CD4-positive, CD25-positive, alpha-beta regulatory T cell (primary cell): ENCODE results near the gene CHCHD10. TPM values are rescaled to one million over a fixed set of nuclear protein-coding genes. Genes with fewer than 3 reads are reported as not detected.
A peak's percentile ranks its signal among the peaks of the same experiment; 100 is the strongest.

Experiments used
- ATAC-seq, 2 donors: fragments of 150-1000 bp; cut with Tn5 transposase; one replicate each; pipeline ENCODE4 v1.10.0; 2021; ENCODE audit warnings: low read depth in 2 of 2, moderate number of reproducible peaks in 2 of 2, moderate library complexity in 1 of 2
- DNase-seq, 3 donors: peaks; one replicate each; pipeline versions ENCODE4 v3.0.0 to v3.0.0-alpha.2; 2012 to 2022; ENCODE audit warnings: mixed read lengths in 1 of 3
- H3K27ac ChIP-seq: one replicate; pipeline ENCODE4 v1.7.0; 2013; ENCODE audit warnings: mild to moderate bottlenecking, low read length; ENCODE audit not compliant: insufficient read depth, poor library complexity, severe bottlenecking
- H3K27me3 ChIP-seq: one replicate; pipeline ENCODE4 v1.7.0; 2013; ENCODE audit warnings: low read length; ENCODE audit not compliant: control insufficient read depth, insufficient read depth
- H3K36me3 ChIP-seq: one replicate; pipeline ENCODE4 v1.7.0; 2013; ENCODE audit warnings: mild to moderate bottlenecking, low read length, moderate library complexity; ENCODE audit not compliant: control insufficient read depth, insufficient read depth
- H3K4me1 ChIP-seq: 2 replicates; pipeline ENCODE4 v1.7.0; 2013; ENCODE audit warnings: mild to moderate bottlenecking, low read length; ENCODE audit not compliant: insufficient read depth, control insufficient read depth, poor library complexity, severe bottlenecking
- H3K4me3 ChIP-seq: one replicate; pipeline ENCODE4 v1.7.0; 2013; ENCODE audit warnings: low read depth, mild to moderate bottlenecking, low read length, moderate library complexity
- H3K9me3 ChIP-seq, 2 experiments: 1 replicate in 1 of 2; 2 replicates in 1 of 2; pipeline ENCODE4 v1.7.0; 2013; ENCODE audit warnings: low read length in 2 of 2, mild to moderate bottlenecking in 1 of 2, moderate library complexity in 1 of 2; ENCODE audit not compliant: control insufficient read depth in 2 of 2
- H3K27ac Mint-ChIP-seq, 3 donors: one replicate each; pipeline ENCODE4 v1.8.0; 2020 to 2022; ENCODE audit warnings: mild to moderate bottlenecking in 3 of 3, mixed read lengths in 3 of 3, moderate library complexity in 2 of 3
- H3K27me3 Mint-ChIP-seq: one replicate; pipeline ENCODE4 v1.8.0; 2022; ENCODE audit warnings: mild to moderate bottlenecking, mixed read lengths
- H3K36me3 Mint-ChIP-seq: one replicate; pipeline ENCODE4 v1.8.0; 2020; ENCODE audit warnings: mixed read lengths
- H3K4me1 Mint-ChIP-seq, 4 donors: one replicate each; pipeline ENCODE4 v1.8.0; 2020 to 2022; ENCODE audit warnings: mixed read lengths in 4 of 4, mild to moderate bottlenecking in 1 of 4
- H3K4me3 Mint-ChIP-seq, 4 donors: one replicate each; pipeline ENCODE4 v1.8.0; 2020 to 2022; ENCODE audit warnings: mild to moderate bottlenecking in 4 of 4, mixed read lengths in 4 of 4, moderate library complexity in 3 of 4
- H3K9me3 Mint-ChIP-seq, 7 donors: one replicate each; pipeline ENCODE4 v1.8.0; 2020 to 2022; ENCODE audit warnings: mixed read lengths in 7 of 7, mild to moderate bottlenecking in 3 of 7, moderate library complexity in 2 of 7
- polyA plus RNA-seq, 4 donors: library from polyadenylated mRNA; unstranded; fragments of 300-500 nt; fragmentation: Illumina TruSeq; gene quantifications; one replicate each; pipeline ENCODE4 v1.2.3, GENCODE V29; 2021
- total RNA-seq: library from RNA; stranded (reverse); gene quantifications from one replicate; pipeline ENCODE4 v1.2.3, GENCODE V29; 2022

CHCHD10 gene
- total and polyA plus RNA-seq, 5 donors from 2014 or later = 16.3 to 31.7 (median 23.1) TPM

DNA sequence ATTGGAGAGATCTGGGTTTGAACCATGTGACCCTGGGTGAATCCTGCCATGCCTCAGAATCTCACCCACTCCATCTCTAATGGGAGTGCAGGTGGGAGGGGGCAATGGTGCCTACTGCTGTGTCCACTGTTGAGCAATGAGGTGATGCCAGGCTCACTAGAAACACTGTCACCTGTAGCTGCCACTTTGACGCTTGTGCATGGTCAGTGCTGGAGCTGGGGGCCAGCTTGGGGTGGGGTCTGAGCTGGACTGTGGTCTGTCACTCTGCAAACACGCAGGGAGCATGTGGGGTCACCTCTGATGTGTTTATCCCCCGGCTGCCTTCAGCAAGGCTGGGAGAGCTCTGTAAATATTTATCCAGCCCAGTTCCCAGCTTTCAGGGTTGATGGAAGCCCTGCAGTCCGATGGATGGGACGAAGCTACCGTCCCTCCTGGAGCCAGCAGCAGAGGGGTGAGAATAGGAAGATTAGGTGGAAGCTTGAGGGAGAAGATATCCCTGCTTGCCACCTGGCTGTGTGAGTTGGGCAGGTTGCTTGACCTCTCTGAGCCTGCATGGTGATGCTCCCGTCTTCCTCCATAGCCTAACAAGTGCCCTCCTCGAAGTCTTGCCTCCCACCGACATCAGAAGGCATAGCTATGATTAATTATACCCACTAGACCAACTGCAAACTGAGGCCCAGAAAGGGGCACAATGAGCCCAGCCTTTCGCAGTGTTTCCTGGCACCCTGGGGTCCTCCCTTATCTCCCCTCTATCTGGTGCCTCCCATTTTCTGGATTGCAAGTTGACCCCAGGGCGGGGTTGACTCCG lies 6.5 kb upstream of the CHCHD10 start:
- Mint-ChIP-seq H3K27me3 (peaks cover 11% of the 10 kb centered on the region), H3K27ac (no peak overlapping the region), H3K9me3 (peaks cover 0 to 2% (median 0%) of the 10 kb centered on the region in 7 donors), H3K4me1 (peaks cover 3 to 20% (median 11%) of the 10 kb centered on the region in 4 donors), H3K4me3 (peak overlapping the region in 3 of 4 donors; percentile 4 to 73 (median 48)), H3K36me3 (no peaks in the 10 kb centered on the region)
- Histone ChIP-seq H3K27ac (no peak overlapping the region), H3K4me3 (no peak overlapping the region), H3K4me1 (peaks cover 16% of the 10 kb centered on the region), H3K9me3 (no peaks in the 10 kb centered on the region), H3K36me3 (no peaks in the 10 kb centered on the region), H3K27me3 (no peaks in the 10 kb centered on the region)
- ATAC-seq (no peak), DNase-seq (no peak)

DNA sequence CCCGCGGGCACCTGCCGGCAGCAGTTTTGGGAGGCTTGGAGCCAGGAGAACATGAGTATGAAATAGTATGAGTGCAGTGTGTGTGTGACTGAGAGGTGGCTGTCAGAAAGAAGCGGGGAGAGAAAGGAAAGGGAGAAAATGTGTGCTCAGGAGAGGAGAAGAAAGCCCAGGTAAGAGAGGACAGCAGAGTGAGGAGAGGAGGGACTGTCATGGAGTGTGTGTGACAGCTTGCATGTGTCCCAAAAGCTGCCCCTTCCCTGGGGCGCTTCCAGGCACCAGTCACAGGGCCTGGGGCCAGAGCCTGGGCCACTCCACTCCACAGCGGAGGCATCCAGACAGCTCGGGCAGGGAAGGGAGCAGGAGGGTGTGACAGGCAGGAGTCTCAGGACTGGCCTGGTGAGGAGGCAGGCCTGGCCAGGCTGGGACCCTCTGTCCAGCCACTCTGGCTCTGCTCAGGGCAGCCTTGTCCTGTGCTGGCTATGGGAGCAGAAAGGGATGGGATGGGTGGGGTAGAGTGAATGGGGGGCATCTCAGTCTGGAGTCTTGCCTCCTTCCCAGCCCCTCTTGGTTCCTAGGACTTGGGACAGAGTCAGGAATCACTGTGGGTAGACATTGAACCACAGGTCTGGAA lies 5.8 kb upstream of the CHCHD10 start:
- H3K4me3 ChIP-seq = no peak overlapping the region
- no peaks in the 10 kb centered on the region for H3K36me3 Mint-ChIP-seq
- peaks cover 0 to 2% (median 0%) of the 10 kb centered on the region in 7 donors for H3K9me3 Mint-ChIP-seq
- DNase-seq = no peak
- H3K4me3 Mint-ChIP-seq = peak overlapping the region; percentile 73 to 86 (median 80)
- H3K27me3 Mint-ChIP-seq = peaks cover 16% of the 10 kb centered on the region
- no peak for ATAC-seq
- no peak overlapping the region for H3K27ac ChIP-seq
- no peaks in the 10 kb centered on the region for H3K9me3 ChIP-seq
- peaks cover 16% of the 10 kb centered on the region for H3K4me1 ChIP-seq
- peak overlapping the region in 2 of 3 donors; percentile 0 to 90 for H3K27ac Mint-ChIP-seq
- peaks cover 3 to 20% (median 11%) of the 10 kb centered on the region in 4 donors for H3K4me1 Mint-ChIP-seq
- H3K27me3 ChIP-seq = no peaks in the 10 kb centered on the region
- H3K36me3 ChIP-seq = no peaks in the 10 kb centered on the region

DNA sequence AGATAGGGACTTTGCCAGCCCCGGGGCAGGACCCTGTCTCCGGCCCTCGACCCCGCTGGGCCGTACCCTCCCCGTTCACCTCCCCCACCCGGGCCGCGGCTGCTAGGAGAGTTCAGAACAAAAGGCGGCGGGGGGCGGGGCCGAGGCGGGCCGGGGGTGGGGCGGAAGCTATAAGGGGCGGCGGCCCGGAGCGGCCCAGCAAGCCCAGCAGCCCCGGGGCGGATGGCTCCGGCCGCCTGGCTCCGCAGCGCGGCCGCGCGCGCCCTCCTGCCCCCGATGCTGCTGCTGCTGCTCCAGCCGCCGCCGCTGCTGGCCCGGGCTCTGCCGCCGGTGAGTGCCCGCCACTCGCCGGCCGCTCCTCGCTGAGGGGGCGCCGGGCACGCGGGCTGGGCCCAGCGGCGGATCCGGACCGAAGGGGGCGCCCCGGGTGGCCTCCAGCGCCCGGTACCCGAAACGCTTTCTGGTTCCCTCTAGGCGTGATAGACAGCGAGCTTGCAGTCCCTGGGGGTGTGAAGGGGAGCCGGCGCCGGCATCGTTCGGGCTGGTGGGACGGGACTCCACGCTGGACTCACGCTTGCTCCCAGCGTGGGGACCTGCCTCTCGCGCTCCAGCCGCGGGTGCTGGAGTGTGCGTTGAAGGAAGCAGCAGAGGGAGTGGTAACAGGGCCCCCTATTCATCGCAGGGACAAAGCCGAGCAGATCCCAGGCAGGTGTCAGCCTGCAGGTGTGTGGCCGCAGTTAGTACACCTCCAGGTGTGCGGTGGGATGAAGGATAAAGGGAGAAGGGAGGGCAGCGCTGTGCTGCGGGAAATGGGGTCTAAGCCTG lies 5.1 kb upstream of the CHCHD10 start, which contains the start of gene MMP11:
TSS of gene MMP11 (plus strand) at position 201 of the 825 bp plus-strand sequence. CDS start at position 223, 22 bp downstream.
- Histone ChIP-seq H3K27me3 (no peaks in the 10 kb centered on the region), H3K9me3 (no peaks in the 10 kb centered on the region), H3K4me3 (no peak within 1 kb of the TSS), H3K27ac (no peak within 1 kb of the TSS), H3K36me3 (no peaks in the 10 kb centered on the region), H3K4me1 (peaks cover 24% of the 10 kb centered on the region)
- Mint-ChIP-seq H3K27ac (peak within 1 kb of the TSS in 2 of 3 donors; percentile 82 to 90), H3K36me3 (no peaks in the 10 kb centered on the region), H3K4me1 (peaks cover 3 to 20% (median 11%) of the 10 kb centered on the region in 4 donors), H3K4me3 (peak within 1 kb of the TSS; percentile 71 to 86 (median 80)), H3K27me3 (peaks cover 16% of the 10 kb centered on the region), H3K9me3 (peaks cover 0 to 2% (median 0%) of the 10 kb centered on the region in 7 donors)
- ATAC-seq (peak; percentile 50 to 61), DNase-seq (peak; percentile 47 to 62 (median 49))

DNA sequence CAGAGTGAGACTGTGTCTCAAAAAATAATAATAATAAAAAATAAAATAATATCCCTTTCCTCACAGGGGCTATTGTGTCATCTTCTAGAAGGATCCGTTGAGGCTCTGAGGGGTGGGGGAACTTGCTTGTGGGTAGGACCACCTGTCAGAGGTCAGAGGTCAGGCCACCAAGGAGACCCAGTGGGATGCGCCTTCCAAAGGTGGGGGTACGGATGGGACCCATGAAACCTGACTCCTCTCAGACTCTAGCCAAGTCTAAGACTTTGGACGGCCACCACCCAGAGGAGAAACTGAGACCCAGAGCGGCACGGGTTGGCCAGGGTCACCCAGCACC lies 4.5 kb upstream of the CHCHD10 start:
- Histone ChIP-seq H3K36me3 (no peaks in the 10 kb centered on the region), H3K27me3 (no peaks in the 10 kb centered on the region), H3K27ac (no peak overlapping the region), H3K9me3 (no peaks in the 10 kb centered on the region), H3K4me1 (peaks cover 26% of the 10 kb centered on the region), H3K4me3 (no peak overlapping the region)
- no peak for ATAC-seq
- Mint-ChIP-seq H3K27ac (peak overlapping the region in 1 of 3 donors; percentile 82), H3K4me3 (peak overlapping the region in 3 of 4 donors; percentile 41 to 76 (median 58)), H3K27me3 (peaks cover 16% of the 10 kb centered on the region), H3K36me3 (no peaks in the 10 kb centered on the region), H3K4me1 (peaks cover 3 to 20% (median 11%) of the 10 kb centered on the region in 4 donors), H3K9me3 (peaks cover 0 to 2% (median 0%) of the 10 kb centered on the region in 7 donors)
- DNase-seq = no peak

DNA sequence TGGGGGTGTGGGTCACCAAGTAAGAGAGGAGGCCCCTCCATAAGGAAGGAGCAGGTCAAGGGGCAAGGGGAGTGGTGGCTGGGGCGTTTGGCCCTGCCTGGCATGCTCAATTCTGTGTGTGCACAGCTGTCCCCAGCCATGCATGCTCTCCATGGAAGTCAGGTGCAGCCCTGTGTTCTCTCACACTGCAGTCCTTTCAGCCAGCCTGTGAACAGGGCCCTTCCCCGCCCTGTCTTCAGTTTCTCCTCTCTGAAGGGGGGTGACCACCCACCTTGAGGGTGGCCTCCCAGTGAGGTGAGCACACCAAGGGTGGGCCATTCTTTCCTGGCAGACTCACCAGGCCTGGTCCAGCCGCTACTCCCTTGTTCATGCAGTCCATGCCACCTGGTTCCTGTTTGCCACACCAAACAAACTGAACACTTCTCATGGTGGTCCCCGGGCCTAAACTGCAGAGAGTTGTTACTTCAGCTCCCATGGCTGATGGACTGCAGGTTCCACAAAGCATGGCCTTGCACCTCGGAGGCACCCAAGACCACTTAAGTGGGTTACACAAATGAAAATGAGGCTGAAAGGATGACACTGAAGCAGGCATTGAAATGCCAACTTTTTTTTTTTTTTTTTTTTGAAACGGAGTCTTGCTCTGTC lies 1.7 kb upstream of the CHCHD10 start:
- peak overlapping the region in 1 of 3 donors; percentile 43 for H3K27ac Mint-ChIP-seq

DNA sequence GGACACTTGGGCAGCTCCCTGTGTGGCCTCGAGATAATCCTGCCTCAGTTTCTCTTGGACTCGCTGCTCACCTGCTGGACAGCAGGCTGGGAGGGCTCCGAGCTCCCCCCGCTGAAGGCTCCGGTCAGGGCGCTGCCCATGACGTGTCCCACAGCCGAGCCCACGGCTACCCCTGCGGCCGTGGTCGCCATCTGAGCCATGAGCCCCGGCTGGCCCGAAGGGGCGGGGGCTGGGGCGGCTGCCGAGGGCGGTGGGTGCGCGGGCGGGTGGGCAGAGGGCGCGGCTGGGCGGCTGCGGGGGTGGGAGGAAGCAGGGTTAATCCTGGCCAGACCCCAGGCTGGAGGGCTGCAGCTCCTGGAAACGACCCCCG lies 484 bp downstream of the CHCHD10 start:
- Histone ChIP-seq H3K36me3 (no peaks in the 10 kb centered on the region), H3K27ac (no peak overlapping the region), H3K9me3 (no peaks in the 10 kb centered on the region), H3K27me3 (no peaks in the 10 kb centered on the region), H3K4me3 (peak overlapping the region; percentile 53), H3K4me1 (peaks cover 44% of the 10 kb centered on the region)
- no peaks in the 10 kb centered on the region for H3K9me3 Mint-ChIP-seq
- no peak for ATAC-seq
- no peaks in the 10 kb centered on the region for H3K36me3 Mint-ChIP-seq
- H3K4me3 Mint-ChIP-seq = peak overlapping the region; percentile 78 to 88 (median 82)
- H3K27me3 Mint-ChIP-seq = peaks cover 7% of the 10 kb centered on the region
- H3K27ac Mint-ChIP-seq = peak overlapping the region in 1 of 3 donors; percentile 54
- DNase-seq = no peak
- peaks cover 0 to 49% (median 8%) of the 10 kb centered on the region in 4 donors for H3K4me1 Mint-ChIP-seq

More for the DNA sequence above, 1.7 kb upstream of the CHCHD10 start:
- Mint-ChIP-seq H3K4me1 (peaks cover 5 to 37% (median 12%) of the 10 kb centered on the region in 4 donors), H3K36me3 (no peaks in the 10 kb centered on the region), H3K9me3 (peaks cover 0 to 2% (median 0%) of the 10 kb centered on the region in 7 donors), H3K4me3 (peak overlapping the region; percentile 27 to 79 (median 54)), H3K27me3 (peaks cover 16% of the 10 kb centered on the region)
- H3K4me3 ChIP-seq = no peak overlapping the region
- no peaks in the 10 kb centered on the region for H3K36me3 ChIP-seq
- DNase-seq = no peak
- H3K27ac ChIP-seq = no peak overlapping the region
- no peak for ATAC-seq
- no peaks in the 10 kb centered on the region for H3K27me3 ChIP-seq
- peaks cover 34% of the 10 kb centered on the region for H3K4me1 ChIP-seq
- H3K9me3 ChIP-seq = no peaks in the 10 kb centered on the region
